ENCODE results near the gene YIPF6. TPM values are rescaled to one million over a fixed set of nuclear protein-coding genes. Genes with fewer than 3 reads are reported as not detected.
A peak's percentile ranks its signal among the peaks of the same experiment; 100 is the strongest.

Gene YIPF6
- total and polyA plus RNA-seq, 9 of the 15 experiments (the other 6 are each of a cell fraction or from before 2014, with no cell fraction given) = 7.7 to 44.2 (median 22.4) TPM

DNA sequence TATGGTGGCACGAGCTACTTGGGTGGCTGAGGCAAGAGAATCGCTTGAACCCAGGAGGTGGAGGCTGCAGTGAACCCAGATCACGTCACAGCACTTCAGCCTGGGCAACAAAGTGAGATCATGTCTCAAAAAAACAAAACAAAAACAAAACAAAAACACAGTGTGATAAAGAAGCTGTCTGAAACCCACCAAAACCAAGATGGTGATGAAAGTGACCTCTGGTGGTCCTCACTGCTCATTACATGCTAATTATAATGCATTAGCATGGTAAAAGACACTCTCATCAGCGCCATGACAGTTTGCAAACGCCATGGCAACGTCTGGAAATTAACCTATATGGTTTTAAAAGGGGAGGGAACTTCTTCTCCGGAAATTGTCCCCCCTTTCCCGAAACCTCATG is 36.2 kb upstream of the YIPF6 start (continued):
- TF ChIP-seq FOSL1 (tag; conservative IDR thresholded peaks at IDR 0.05) (peak; percentile 28; the same call in 1 of the 2 replicates), RBM39 (optimal IDR thresholded peaks at IDR 0.05; ENCODE audit: low read depth, low read length) (no peak), PHTF2 (CRISPR knock-in tag; IDR thresholded peaks at IDR 0.05) (no peak), ILK (tag; IDR thresholded peaks at IDR 0.05; ENCODE audit: borderline replicate concordance, low read depth) (no peak), ZKSCAN1 (IDR thresholded peaks at IDR 0.05; ENCODE audit: low read depth, low read length) (no peak), BCOR (IDR thresholded peaks at IDR 0.05) (peak; percentile 54; the same call in 1 of the 2 replicates), EP400 (IDR thresholded peaks at IDR 0.05) (0 out of 2 replicates have a peak, but pooled peaks have one; percentile 17), ATF1 (CRISPR knock-in tag; IDR thresholded peaks at IDR 0.05) (no peak), ATF1 (tag; IDR thresholded peaks at IDR 0.05) (peak; percentile 80), SAFB2 (IDR thresholded peaks at IDR 0.05; ENCODE audit: borderline replicate concordance, low read depth, low read length, severe bottlenecking) (no peak), TRIM28 (IDR thresholded peaks at IDR 0.05) (0 out of 2 replicates have a peak, but pooled peaks have one; percentile 64), TAF1 (IDR thresholded peaks at IDR 0.05; ENCODE audit: control insufficient read depth, extremely low read depth, insufficient read depth, low read length, severe bottlenecking) (no peak), SREBF1 (IDR thresholded peaks at IDR 0.05; ENCODE audit: borderline replicate concordance, low read depth, low read length) (no peak), CTBP1 (IDR thresholded peaks at IDR 0.05; ENCODE audit: borderline replicate concordance) (0 out of 2 replicates have a peak, but pooled peaks have one; percentile 15), SP1 (CRISPR knock-in tag; IDR thresholded peaks at IDR 0.05) (peak; percentile 29; the same call in 1 of the 2 replicates), ZNF785 (CRISPR knock-in tag; IDR thresholded peaks at IDR 0.05) (no peak), ZNF133 (CRISPR knock-in tag; IDR thresholded peaks at IDR 0.05) (no peak), CEBPG (CRISPR knock-in tag; IDR thresholded peaks at IDR 0.05) (no peak), CEBPG (tag; conservative IDR thresholded peaks at IDR 0.05 in 1 of 2, IDR thresholded peaks at IDR 0.05 in 1 of 2) (no peak), ZEB2 (IDR thresholded peaks at IDR 0.05) (peak; percentile 51; the same call in 1 of the 2 replicates)
- TF ChIP-seq, protein P1, sequence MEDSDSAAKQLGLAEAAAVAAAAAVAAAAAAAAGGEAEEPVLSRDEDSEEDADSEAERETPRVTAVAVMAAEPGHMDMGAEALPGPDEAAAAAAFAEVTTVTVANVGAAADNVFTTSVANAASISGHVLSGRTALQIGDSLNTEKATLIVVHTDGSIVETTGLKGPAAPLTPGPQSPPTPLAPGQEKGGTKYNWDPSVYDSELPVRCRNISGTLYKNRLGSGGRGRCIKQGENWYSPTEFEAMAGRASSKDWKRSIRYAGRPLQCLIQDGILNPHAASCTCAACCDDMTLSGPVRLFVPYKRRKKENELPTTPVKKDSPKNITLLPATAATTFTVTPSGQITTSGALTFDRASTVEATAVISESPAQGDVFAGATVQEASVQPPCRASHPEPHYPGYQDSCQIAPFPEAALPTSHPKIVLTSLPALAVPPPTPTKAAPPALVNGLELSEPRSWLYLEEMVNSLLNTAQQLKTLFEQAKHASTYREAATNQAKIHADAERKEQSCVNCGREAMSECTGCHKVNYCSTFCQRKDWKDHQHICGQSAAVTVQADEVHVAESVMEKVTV (CRISPR knock-in tag; IDR thresholded peaks at IDR 0.05) = peak; percentile 43; the same call in 1 of the 2 replicates
- TF ChIP-seq, protein P2, sequence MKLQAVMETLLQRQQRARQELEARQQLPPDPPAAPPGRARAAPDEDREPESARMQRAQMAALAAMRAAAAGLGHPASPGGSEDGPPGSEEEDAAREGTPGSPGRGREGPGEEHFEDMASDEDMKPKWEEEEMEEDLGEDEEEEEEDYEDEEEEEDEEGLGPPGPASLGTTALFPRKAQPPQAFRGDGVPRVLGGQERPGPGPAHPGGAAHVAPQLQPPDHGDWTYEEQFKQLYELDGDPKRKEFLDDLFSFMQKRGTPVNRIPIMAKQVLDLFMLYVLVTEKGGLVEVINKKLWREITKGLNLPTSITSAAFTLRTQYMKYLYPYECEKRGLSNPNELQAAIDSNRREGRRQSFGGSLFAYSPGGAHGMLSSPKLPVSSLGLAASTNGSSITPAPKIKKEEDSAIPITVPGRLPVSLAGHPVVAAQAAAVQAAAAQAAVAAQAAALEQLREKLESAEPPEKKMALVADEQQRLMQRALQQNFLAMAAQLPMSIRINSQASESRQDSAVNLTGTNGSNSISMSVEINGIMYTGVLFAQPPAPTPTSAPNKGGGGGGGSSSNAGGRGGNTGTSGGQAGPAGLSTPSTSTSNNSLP (IDR thresholded peaks at IDR 0.05; ENCODE audit: borderline replicate concordance, low read depth, low read length) = peak; percentile 46; the same call in 1 of the 2 replicates
- TF ChIP-seq, protein P3, sequence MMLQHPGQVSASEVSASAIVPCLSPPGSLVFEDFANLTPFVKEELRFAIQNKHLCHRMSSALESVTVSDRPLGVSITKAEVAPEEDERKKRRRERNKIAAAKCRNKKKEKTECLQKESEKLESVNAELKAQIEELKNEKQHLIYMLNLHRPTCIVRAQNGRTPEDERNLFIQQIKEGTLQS (IDR thresholded peaks at IDR 0.05) = peak; percentile 44; the same call in 1 of the 2 replicates
- TF ChIP-seq, protein P3 (CRISPR knock-in tag; conservative IDR thresholded peaks at IDR 0.05) = no peak

All from K562 (cell line).